Fibroblast of lung (primary cell): Measurements from ENCODE around the gene BTAF1. TPM values are rescaled to one million over a fixed set of nuclear protein-coding genes. Genes with fewer than 3 reads are reported as not detected.
"Not testable (repeated sequence)": the region's sequence is repeated elsewhere in the genome, so short reads cannot be mapped to it uniquely, and the experiment has no call there.

ENCODE experiments used
- DNase-seq, 2 donors: peaks; one replicate each; pipeline versions ENCODE4 v3.0.0 to v3.0.0-alpha.2; 2010; ENCODE audit warnings: low read depth in 2 of 2
- H2AFZ ChIP-seq: 2 replicates; pipeline ENCODE4 v1.5.1; 2012; ENCODE audit warnings: low read length, control low read depth, inconsistent platforms
- H3K27ac ChIP-seq: 2 replicates; pipeline ENCODE4 v1.5.1; 2011; ENCODE audit warnings: low read length, control low read depth; ENCODE audit not compliant: insufficient read depth
- H3K27me3 ChIP-seq: 2 replicates; pipeline ENCODE4 v1.5.1; 2011; ENCODE audit warnings: mild to moderate bottlenecking, low read length; ENCODE audit not compliant: control insufficient read depth, insufficient read depth
- H3K36me3 ChIP-seq: 2 replicates; pipeline ENCODE4 v1.5.1; 2011; ENCODE audit warnings: low read length; ENCODE audit not compliant: control insufficient read depth, insufficient read depth
- H3K4me1 ChIP-seq: 2 replicates; pipeline ENCODE4 v1.5.1; 2011; ENCODE audit warnings: low read length; ENCODE audit not compliant: control insufficient read depth, insufficient read depth; ENCODE audit errors: extremely low read depth
- H3K4me2 ChIP-seq: 2 replicates; pipeline ENCODE4 v1.5.1; 2011; ENCODE audit warnings: low read length, control low read depth; ENCODE audit not compliant: insufficient read depth; ENCODE audit errors: extremely low read depth
- H3K4me3 ChIP-seq, 4 experiments: fragments of 200-600 bp in 1 of 4; sonication (generic) in 1 of 4; replicated peaks in 1 of 4; 2 replicates each; pipeline ENCODE4 v1.5.1; 2011 to 2016; ENCODE audit warnings: low read length in 4 of 4, low read depth in 3 of 4, mild to moderate bottlenecking in 3 of 4, control low read depth in 2 of 4, inconsistent platforms in 1 of 4, mixed read lengths in 1 of 4; ENCODE audit not compliant: insufficient read depth in 1 of 4; ENCODE audit errors: control extremely low read depth in 1 of 4
- H3K79me2 ChIP-seq: 2 replicates; pipeline ENCODE4 v1.5.1; 2012; ENCODE audit warnings: mild to moderate bottlenecking, low read length, inconsistent platforms; ENCODE audit not compliant: control insufficient read depth, insufficient read depth
- H3K9ac ChIP-seq: 2 replicates; pipeline ENCODE4 v1.5.1; 2011; ENCODE audit warnings: mild to moderate bottlenecking, low read length, control low read depth; ENCODE audit not compliant: insufficient read depth
- H3K9me3 ChIP-seq: 2 replicates; pipeline ENCODE4 v1.5.1; 2012; ENCODE audit warnings: low read depth, low read length; ENCODE audit not compliant: control insufficient read depth, insufficient read depth
- H4K20me1 ChIP-seq: 2 replicates; pipeline ENCODE4 v1.5.1; 2011; ENCODE audit warnings: low read length; ENCODE audit not compliant: control insufficient read depth, insufficient read depth; ENCODE audit errors: extremely low read depth
- CTCF ChIP-seq, 2 donors: IDR thresholded peaks in 1 of 2; conservative IDR thresholded peaks in 1 of 2; 1 replicate in 1 of 2; 2 replicates in 1 of 2; pipeline ENCODE4 v1.5.1; 2011 to 2012; ENCODE audit warnings: low read length in 2 of 2, control low read depth in 1 of 2, inconsistent platforms in 1 of 2, low read depth in 1 of 2, mild to moderate bottlenecking in 1 of 2
- EZH2 ChIP-seq: IDR thresholded peaks from 2 replicates; pipeline ENCODE4 v1.5.1; 2012; ENCODE audit warnings: low read length, control low read depth, mild to moderate bottlenecking; ENCODE audit errors: missing control alignments
- polyA plus RNA-seq, 2 donors: library from polyadenylated mRNA; depleted of rRNA in 1 of 2; stranded (reverse) in 1 of 2; unstranded in 1 of 2; fragments of >200 nt; gene quantifications; 2 replicates each; pipeline ENCODE4 v1.2.1, GENCODE V29; 2011 to 2012; ENCODE audit warnings: missing spikeins in 1 of 2
- total RNA-seq: library from RNA; depleted of rRNA; stranded (reverse); fragments of >200 nt; gene quantifications from 2 replicates; pipeline ENCODE4 v1.2.1, GENCODE V29; 2014

The BTAF1 gene
- total and polyA plus RNA-seq, 2 donors (not counting 1 experiment from before 2014, with no cell fraction given): 27.4 to 39.8 TPM

- Histone ChIP-seq H3K9ac (no peak overlapping the region), H3K9me3 (no peaks in the 10 kb centered on the region), H4K20me1 (no peaks in the 10 kb centered on the region), H3K4me1 (no peaks in the 10 kb centered on the region), H3K27me3 (no peaks in the 10 kb centered on the region), H3K4me3 (no peak overlapping the region), H3K36me3 (peaks cover 9% of the 10 kb centered on the region), H3K79me2 (no peaks in the 10 kb centered on the region), H2AFZ (no peak overlapping the region), H3K4me2 (no peak overlapping the region), H3K27ac (no peak overlapping the region)
- TF ChIP-seq CTCF (conservative IDR thresholded peaks at IDR 0.05 in 1 of 2, IDR thresholded peaks at IDR 0.05 in 1 of 2; ENCODE audit: low read depth in 1 of 2, low read length in 2 of 2) (no peak), EZH2 (no peak)
- no peak for DNase-seq
These were observed 91.0 kb downstream of the BTAF1 start for GRCh38 chr10:92014620-92015019.

- Histone ChIP-seq H2AFZ (no peak overlapping the region), H3K79me2 (no peaks in the 10 kb centered on the region), H3K4me1 (no peaks in the 10 kb centered on the region), H4K20me1 (no peaks in the 10 kb centered on the region), H3K36me3 (peaks cover 5% of the 10 kb centered on the region), H3K9me3 (no peaks in the 10 kb centered on the region), H3K27ac (no peak overlapping the region), H3K27me3 (no peaks in the 10 kb centered on the region), H3K9ac (no peak overlapping the region), H3K4me2 (no peak overlapping the region), H3K4me3 (no peak overlapping the region)
- peak in 1 of 2 donors; percentile 70 for DNase-seq
- no peak for TF ChIP-seq EZH2
- TF ChIP-seq CTCF (conservative IDR thresholded peaks at IDR 0.05 in 1 of 2, IDR thresholded peaks at IDR 0.05 in 1 of 2; ENCODE audit: low read depth in 1 of 2, low read length in 2 of 2): no peak
These were observed 101.1 kb downstream of the BTAF1 start for GRCh38 chr10:92024700-92025099.

GRCh38 chr10:92025340-92025739, 101.8 kb downstream of the BTAF1 start:
- not testable (repeated sequence) for H3K27ac ChIP-seq, H3K27me3 ChIP-seq, H3K9ac ChIP-seq, H2AFZ ChIP-seq, H3K4me3 ChIP-seq, H3K4me2 ChIP-seq, H3K9me3 ChIP-seq, H4K20me1 ChIP-seq, H3K79me2 ChIP-seq, H3K4me1 ChIP-seq, H3K36me3 ChIP-seq
- peak in 1 of 2 donors; percentile 6 for DNase-seq
